ENCODE data around the gene TCIRG1. TPM values are rescaled to one million over a fixed set of nuclear protein-coding genes. Genes with fewer than 3 reads are reported as not detected.
"Not testable (repeated sequence)": the region's sequence is repeated elsewhere in the genome, so short reads cannot be mapped to it uniquely, and the experiment has no call there.

The TCIRG1 gene
- total RNA-seq, 1 donor from 2014 or later: 3.1 TPM

GRCh38 chr11:68083517-68083916 is 44.7 kb downstream of the TCIRG1 start:
- no peak for DNase-seq

GRCh38 chr11:68089679-68090078 is 50.9 kb downstream of the TCIRG1 start:
- DNase-seq: no peak

GRCh38 chr11:68090287-68090686 is 51.5 kb downstream of the TCIRG1 start:
- DNase-seq: no peak

GRCh38 chr11:68090706-68091105 is 51.9 kb downstream of the TCIRG1 start:
- peak; percentile 53 for DNase-seq

GRCh38 chr11:68092411-68092810 is 53.6 kb downstream of the TCIRG1 start:
- no peak for DNase-seq

GRCh38 chr11:68092946-68093345 is 54.1 kb downstream of the TCIRG1 start:
- not testable (repeated sequence) for DNase-seq

- no peak for DNase-seq
These were observed 54.7 kb downstream of the TCIRG1 start for GRCh38 chr11:68093565-68093964.

- no peak for DNase-seq
These were observed 58.1 kb downstream of the TCIRG1 start for GRCh38 chr11:68096962-68097361.

- DNase-seq: no peak
These were observed 60.2 kb downstream of the TCIRG1 start for GRCh38 chr11:68099057-68099456.

- DNase-seq: no peak
These were observed 60.9 kb downstream of the TCIRG1 start for GRCh38 chr11:68099474-68100405.

Small RNAs within 50 kb of the gene (small RNA-seq; reads per million reads assigned to genes)
- gene MIR6753: not detected

Other genes with a start within 250 kb of the TCIRG1 start
- 4.1 TPM for gene UNC93B1, start 34.9 kb upstream of the TCIRG1 start, total RNA-seq
- 0.94 TPM for gene ALDH3B1, start 28.7 kb upstream of the TCIRG1 start, total RNA-seq
- 42.3 TPM for gene NDUFS8, start 8.3 kb upstream of the TCIRG1 start, total RNA-seq
- gene CHKA, start 82.4 kb downstream of the TCIRG1 start, total RNA-seq: 32.8 TPM
- 139 TPM for gene KMT5B, start 174.3 kb downstream of the TCIRG1 start, total RNA-seq
- gene C11orf24, start 232.9 kb downstream of the TCIRG1 start, total RNA-seq: 10.6 TPM